ENCODE data around the gene TPT1.

Gene TPT1

DNA sequence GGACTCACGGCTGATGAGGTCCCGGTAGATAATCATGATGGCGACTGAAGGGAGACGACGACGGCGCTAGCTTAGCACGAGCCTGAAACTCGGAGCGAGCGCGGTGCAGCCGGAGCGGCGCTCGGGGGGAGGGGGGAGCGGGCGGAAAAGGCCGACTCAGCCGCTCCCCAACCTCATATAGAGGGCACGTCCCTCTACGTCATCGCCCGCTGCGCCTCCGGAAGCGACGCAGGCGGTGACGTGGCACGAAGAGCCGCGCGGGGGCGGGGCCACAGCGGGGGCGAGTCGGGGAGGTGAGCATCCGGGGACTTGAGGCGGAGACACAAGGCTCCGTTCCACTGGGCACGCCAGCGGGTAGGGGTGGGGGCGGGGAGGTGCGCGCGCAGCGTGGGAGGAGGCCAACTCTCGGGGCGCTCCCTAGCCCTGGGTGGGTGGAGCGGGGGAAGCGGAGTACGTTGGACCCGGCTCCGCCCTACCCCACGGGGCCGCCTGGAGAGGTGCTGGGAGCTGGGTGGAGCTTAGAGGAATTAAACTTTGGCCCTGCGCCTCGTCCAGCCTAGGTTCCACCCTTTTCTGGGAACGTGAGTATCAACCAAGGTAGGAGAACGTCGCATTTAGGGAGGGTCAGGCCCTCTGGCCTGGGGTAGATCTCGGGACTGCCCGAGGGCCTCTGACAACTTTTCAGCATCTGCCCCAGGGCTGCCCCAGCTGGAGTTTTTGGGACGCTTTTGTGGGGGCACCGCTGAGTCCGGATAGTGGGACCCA lies at the start of gene TPT1 (continued):
- TF ChIP-seq, protein P1, sequence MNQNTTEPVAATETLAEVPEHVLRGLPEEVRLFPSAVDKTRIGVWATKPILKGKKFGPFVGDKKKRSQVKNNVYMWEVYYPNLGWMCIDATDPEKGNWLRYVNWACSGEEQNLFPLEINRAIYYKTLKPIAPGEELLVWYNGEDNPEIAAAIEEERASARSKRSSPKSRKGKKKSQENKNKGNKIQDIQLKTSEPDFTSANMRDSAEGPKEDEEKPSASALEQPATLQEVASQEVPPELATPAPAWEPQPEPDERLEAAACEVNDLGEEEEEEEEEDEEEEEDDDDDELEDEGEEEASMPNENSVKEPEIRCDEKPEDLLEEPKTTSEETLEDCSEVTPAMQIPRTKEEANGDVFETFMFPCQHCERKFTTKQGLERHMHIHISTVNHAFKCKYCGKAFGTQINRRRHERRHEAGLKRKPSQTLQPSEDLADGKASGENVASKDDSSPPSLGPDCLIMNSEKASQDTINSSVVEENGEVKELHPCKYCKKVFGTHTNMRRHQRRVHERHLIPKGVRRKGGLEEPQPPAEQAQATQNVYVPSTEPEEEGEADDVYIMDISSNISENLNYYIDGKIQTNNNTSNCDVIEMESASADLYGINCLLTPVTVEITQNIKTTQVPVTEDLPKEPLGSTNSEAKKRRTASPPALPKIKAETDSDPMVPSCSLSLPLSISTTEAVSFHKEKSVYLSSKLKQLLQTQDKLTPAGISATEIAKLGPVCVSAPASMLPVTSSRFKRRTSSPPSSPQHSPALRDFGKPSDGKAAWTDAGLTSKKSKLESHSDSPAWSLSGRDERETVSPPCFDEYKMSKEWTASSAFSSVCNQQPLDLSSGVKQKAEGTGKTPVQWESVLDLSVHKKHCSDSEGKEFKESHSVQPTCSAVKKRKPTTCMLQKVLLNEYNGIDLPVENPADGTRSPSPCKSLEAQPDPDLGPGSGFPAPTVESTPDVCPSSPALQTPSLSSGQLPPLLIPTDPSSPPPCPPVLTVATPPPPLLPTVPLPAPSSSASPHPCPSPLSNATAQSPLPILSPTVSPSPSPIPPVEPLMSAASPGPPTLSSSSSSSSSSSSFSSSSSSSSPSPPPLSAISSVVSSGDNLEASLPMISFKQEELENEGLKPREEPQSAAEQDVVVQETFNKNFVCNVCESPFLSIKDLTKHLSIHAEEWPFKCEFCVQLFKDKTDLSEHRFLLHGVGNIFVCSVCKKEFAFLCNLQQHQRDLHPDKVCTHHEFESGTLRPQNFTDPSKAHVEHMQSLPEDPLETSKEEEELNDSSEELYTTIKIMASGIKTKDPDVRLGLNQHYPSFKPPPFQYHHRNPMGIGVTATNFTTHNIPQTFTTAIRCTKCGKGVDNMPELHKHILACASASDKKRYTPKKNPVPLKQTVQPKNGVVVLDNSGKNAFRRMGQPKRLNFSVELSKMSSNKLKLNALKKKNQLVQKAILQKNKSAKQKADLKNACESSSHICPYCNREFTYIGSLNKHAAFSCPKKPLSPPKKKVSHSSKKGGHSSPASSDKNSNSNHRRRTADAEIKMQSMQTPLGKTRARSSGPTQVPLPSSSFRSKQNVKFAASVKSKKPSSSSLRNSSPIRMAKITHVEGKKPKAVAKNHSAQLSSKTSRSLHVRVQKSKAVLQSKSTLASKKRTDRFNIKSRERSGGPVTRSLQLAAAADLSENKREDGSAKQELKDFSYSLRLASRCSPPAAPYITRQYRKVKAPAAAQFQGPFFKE (tag by site-specific recombination; IDR thresholded peaks at IDR 0.05; ENCODE audit: borderline replicate concordance), result no peak
- TF ChIP-seq ZNF114 (tag by site-specific recombination; IDR thresholded peaks at IDR 0.05), result no peak
- TF ChIP-seq ZNF843 (tag by site-specific recombination; IDR thresholded peaks at IDR 0.05), result no peak
- 0 out of 2 replicates have a peak, but pooled peaks have one; percentile 8 for TF ChIP-seq ZEB2 (tag by site-specific recombination; IDR thresholded peaks at IDR 0.05)
- TF ChIP-seq IKZF3 (tag by site-specific recombination; IDR thresholded peaks at IDR 0.05), result peak; percentile 82
- peak; percentile 98 for TF ChIP-seq KLF10 (tag by site-specific recombination; IDR thresholded peaks at IDR 0.05)
- no peak for TF ChIP-seq ZNF132 (tag by site-specific recombination; IDR thresholded peaks at IDR 0.05; ENCODE audit: borderline replicate concordance)
- no peak for TF ChIP-seq ZNF549 (tag by site-specific recombination; IDR thresholded peaks at IDR 0.05)
- TF ChIP-seq ZNF23 (tag by site-specific recombination; IDR thresholded peaks at IDR 0.05; ENCODE audit: borderline replicate concordance), result no peak
- no peak for TF ChIP-seq MEIS1 (CRISPR knock-in tag; IDR thresholded peaks at IDR 0.05; ENCODE audit: borderline replicate concordance)
- peak; percentile 68 for TF ChIP-seq ZIC2 (tag by site-specific recombination; IDR thresholded peaks at IDR 0.05)
- no peak for TF ChIP-seq ZNF677 (tag by site-specific recombination; IDR thresholded peaks at IDR 0.05)
- TF ChIP-seq ZNF221 (tag by site-specific recombination; IDR thresholded peaks at IDR 0.05; ENCODE audit: borderline replicate concordance), result no peak
- no peak for TF ChIP-seq ZNF175 (tag by site-specific recombination; IDR thresholded peaks at IDR 0.05)
- TF ChIP-seq, protein P2, sequence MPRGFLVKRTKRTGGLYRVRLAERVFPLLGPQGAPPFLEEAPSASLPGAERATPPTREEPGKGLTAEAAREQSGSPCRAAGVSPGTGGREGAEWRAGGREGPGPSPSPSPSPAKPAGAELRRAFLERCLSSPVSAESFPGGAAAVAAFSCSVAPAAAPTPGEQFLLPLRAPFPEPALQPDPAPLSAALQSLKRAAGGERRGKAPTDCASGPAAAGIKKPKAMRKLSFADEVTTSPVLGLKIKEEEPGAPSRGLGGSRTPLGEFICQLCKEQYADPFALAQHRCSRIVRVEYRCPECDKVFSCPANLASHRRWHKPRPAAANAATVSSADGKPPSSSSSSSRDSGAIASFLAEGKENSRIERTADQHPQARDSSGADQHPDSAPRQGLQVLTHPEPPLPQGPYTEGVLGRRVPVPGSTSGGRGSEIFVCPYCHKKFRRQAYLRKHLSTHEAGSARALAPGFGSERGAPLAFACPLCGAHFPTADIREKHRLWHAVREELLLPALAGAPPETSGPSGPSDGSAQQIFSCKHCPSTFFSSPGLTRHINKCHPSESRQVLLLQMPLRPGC (tag by site-specific recombination; IDR thresholded peaks at IDR 0.05), result 0 out of 2 replicates have a peak, but pooled peaks have one; percentile 46
- TF ChIP-seq ZNF473 (tag by site-specific recombination; IDR thresholded peaks at IDR 0.05), result no peak
- TF ChIP-seq ZBTB48 (tag by site-specific recombination; IDR thresholded peaks at IDR 0.05), result no peak
- TF ChIP-seq ZNF501 (tag by site-specific recombination; IDR thresholded peaks at IDR 0.05), result peak; percentile 69; the same call in 1 of the 2 replicates
- TF ChIP-seq, protein P3, sequence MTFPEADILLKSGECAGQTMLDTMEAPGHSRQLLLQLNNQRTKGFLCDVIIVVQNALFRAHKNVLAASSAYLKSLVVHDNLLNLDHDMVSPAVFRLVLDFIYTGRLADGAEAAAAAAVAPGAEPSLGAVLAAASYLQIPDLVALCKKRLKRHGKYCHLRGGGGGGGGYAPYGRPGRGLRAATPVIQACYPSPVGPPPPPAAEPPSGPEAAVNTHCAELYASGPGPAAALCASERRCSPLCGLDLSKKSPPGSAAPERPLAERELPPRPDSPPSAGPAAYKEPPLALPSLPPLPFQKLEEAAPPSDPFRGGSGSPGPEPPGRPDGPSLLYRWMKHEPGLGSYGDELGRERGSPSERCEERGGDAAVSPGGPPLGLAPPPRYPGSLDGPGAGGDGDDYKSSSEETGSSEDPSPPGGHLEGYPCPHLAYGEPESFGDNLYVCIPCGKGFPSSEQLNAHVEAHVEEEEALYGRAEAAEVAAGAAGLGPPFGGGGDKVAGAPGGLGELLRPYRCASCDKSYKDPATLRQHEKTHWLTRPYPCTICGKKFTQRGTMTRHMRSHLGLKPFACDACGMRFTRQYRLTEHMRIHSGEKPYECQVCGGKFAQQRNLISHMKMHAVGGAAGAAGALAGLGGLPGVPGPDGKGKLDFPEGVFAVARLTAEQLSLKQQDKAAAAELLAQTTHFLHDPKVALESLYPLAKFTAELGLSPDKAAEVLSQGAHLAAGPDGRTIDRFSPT (tag by site-specific recombination; IDR thresholded peaks at IDR 0.05), result peak; percentile 89
- TF ChIP-seq OSR2 (tag by site-specific recombination; IDR thresholded peaks at IDR 0.05), result no peak
- TF ChIP-seq ZNF654 (tag by site-specific recombination; IDR thresholded peaks at IDR 0.05; ENCODE audit: low read depth), result no peak
- TF ChIP-seq, protein P4, sequence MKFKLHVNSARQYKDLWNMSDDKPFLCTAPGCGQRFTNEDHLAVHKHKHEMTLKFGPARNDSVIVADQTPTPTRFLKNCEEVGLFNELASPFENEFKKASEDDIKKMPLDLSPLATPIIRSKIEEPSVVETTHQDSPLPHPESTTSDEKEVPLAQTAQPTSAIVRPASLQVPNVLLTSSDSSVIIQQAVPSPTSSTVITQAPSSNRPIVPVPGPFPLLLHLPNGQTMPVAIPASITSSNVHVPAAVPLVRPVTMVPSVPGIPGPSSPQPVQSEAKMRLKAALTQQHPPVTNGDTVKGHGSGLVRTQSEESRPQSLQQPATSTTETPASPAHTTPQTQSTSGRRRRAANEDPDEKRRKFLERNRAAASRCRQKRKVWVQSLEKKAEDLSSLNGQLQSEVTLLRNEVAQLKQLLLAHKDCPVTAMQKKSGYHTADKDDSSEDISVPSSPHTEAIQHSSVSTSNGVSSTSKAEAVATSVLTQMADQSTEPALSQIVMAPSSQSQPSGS (tag by site-specific recombination; IDR thresholded peaks at IDR 0.05; ENCODE audit: low read depth), result peak; percentile 97
- TF ChIP-seq ZBTB20 (tag by site-specific recombination; IDR thresholded peaks at IDR 0.05), result no peak; the same call in 1 of the 2 replicates
- TF ChIP-seq, protein P5, sequence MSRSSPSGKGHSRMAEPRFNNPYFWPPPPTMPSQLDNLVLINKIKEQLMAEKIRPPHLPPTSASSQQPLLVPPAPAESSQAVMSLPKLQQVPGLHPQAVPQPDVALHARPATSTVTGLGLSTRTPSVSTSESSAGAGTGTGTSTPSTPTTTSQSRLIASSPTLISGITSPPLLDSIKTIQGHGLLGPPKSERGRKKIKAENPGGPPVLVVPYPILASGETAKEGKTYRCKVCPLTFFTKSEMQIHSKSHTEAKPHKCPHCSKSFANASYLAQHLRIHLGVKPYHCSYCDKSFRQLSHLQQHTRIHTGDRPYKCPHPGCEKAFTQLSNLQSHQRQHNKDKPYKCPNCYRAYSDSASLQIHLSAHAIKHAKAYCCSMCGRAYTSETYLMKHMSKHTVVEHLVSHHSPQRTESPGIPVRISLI (tag by site-specific recombination; IDR thresholded peaks at IDR 0.05), result no peak
- no peak for TF ChIP-seq ZNF626 (tag by site-specific recombination; IDR thresholded peaks at IDR 0.05)
- no peak for TF ChIP-seq BCL11A (tag by site-specific recombination; IDR thresholded peaks at IDR 0.05; ENCODE audit: low read depth)
- no peak for TF ChIP-seq ZNF555 (tag by site-specific recombination; conservative IDR thresholded peaks at IDR 0.05)
- no peak for TF ChIP-seq ZNF404 (tag by site-specific recombination; IDR thresholded peaks at IDR 0.05)
